Astrocyte (in vitro differentiated cells and primary cell): ENCODE results near the gene MESD. TPM values are rescaled to one million over a fixed set of nuclear protein-coding genes. Genes with fewer than 3 reads are reported as not detected.

Experiments
- DNase-seq: peaks from one replicate; pipeline ENCODE4 v3.0.0-alpha.2; 2010; ENCODE audit warnings: low read depth
- FAIRE-seq: peaks from 2 replicates; lab custom pipeline; 2011; peaks lifted over from hg19 to GRCh38; lab: Jason Lieb, UNC
- H2AFZ ChIP-seq: 2 replicates; pipeline ENCODE4 v1.6.0; 2012; ENCODE audit warnings: low read depth, low read length, inconsistent platforms
- H3K27ac ChIP-seq: 2 replicates; pipeline ENCODE4 v1.5.1; 2011; ENCODE audit warnings: low read depth, low read length, inconsistent platforms
- H3K27me3 ChIP-seq: 2 replicates; pipeline ENCODE4 v1.6.0; 2011; ENCODE audit warnings: low read length, inconsistent platforms; ENCODE audit not compliant: insufficient read depth
- H3K36me3 ChIP-seq: 2 replicates; pipeline ENCODE4 v1.5.1; 2011; ENCODE audit warnings: low read length, inconsistent platforms; ENCODE audit not compliant: insufficient read depth
- H3K4me1 ChIP-seq: 2 replicates; pipeline ENCODE4 v1.5.1; 2011; ENCODE audit warnings: low read length, inconsistent platforms; ENCODE audit not compliant: insufficient read depth
- H3K4me2 ChIP-seq: 2 replicates; pipeline ENCODE4 v1.6.0; 2012; ENCODE audit warnings: low read length, inconsistent platforms
- H3K4me3 ChIP-seq: 2 replicates; pipeline ENCODE4 v1.5.1; 2011; ENCODE audit warnings: low read depth, mild to moderate bottlenecking, low read length, inconsistent platforms; ENCODE audit not compliant: insufficient read depth
- H3K79me2 ChIP-seq: 2 replicates; pipeline ENCODE4 v1.6.0; 2012; ENCODE audit warnings: mild to moderate bottlenecking, low read length, inconsistent platforms; ENCODE audit not compliant: insufficient read depth
- H3K9ac ChIP-seq: 2 replicates; pipeline ENCODE4 v1.6.0; 2012; ENCODE audit warnings: mild to moderate bottlenecking, low read length, inconsistent platforms
- H3K9me3 ChIP-seq: 2 replicates; pipeline ENCODE4 v1.5.1; 2012; ENCODE audit warnings: low read depth, mild to moderate bottlenecking, low read length, inconsistent platforms; ENCODE audit not compliant: insufficient read depth
- H4K20me1 ChIP-seq: 2 replicates; pipeline ENCODE4 v1.6.0; 2012; ENCODE audit warnings: low read length, inconsistent platforms; ENCODE audit not compliant: insufficient read depth
- H3K27ac Mint-ChIP-seq: one replicate; pipeline ENCODE4 v1.8.0; 2021; ENCODE audit warnings: mild to moderate bottlenecking, mixed read lengths; ENCODE audit not compliant: unreplicated experiment
- H3K27me3 Mint-ChIP-seq: one replicate; pipeline ENCODE4 v1.8.0; 2021; ENCODE audit warnings: low read depth, mixed read lengths; ENCODE audit not compliant: unreplicated experiment
- H3K36me3 Mint-ChIP-seq: one replicate; pipeline ENCODE4 v1.8.0; 2021; ENCODE audit warnings: low read depth, mixed read lengths; ENCODE audit not compliant: unreplicated experiment
- H3K4me1 Mint-ChIP-seq: one replicate; pipeline ENCODE4 v1.8.0; 2021; ENCODE audit warnings: low read depth, mixed read lengths; ENCODE audit not compliant: unreplicated experiment
- H3K4me3 Mint-ChIP-seq: one replicate; pipeline ENCODE4 v1.8.0; 2021; ENCODE audit warnings: mild to moderate bottlenecking, moderate library complexity, mixed read lengths; ENCODE audit not compliant: unreplicated experiment
- H3K9me3 Mint-ChIP-seq: one replicate; pipeline ENCODE4 v1.8.0; 2021; ENCODE audit warnings: mild to moderate bottlenecking, mixed read lengths; ENCODE audit not compliant: unreplicated experiment
- CTCF ChIP-seq: IDR thresholded peaks from 2 replicates; pipeline ENCODE4 v1.5.1; 2011; ENCODE audit warnings: low read depth, mild to moderate bottlenecking, inconsistent platforms, low read length, moderate library complexity; ENCODE audit not compliant: insufficient read depth
- EZH2 ChIP-seq: IDR thresholded peaks from 2 replicates; pipeline ENCODE4 v1.6.1; 2012; ENCODE audit warnings: mild to moderate bottlenecking, low read length, inconsistent platforms; ENCODE audit not compliant: insufficient read depth
- total RNA-seq: library from RNA; stranded (reverse); gene quantifications from 2 replicates; pipeline ENCODE4 v1.2.1, GENCODE V29; 2021

MESD gene
- total RNA-seq, 1 donor from 2014 or later: 33.1 TPM

GRCh38 chr15:80997692-80998091 is 8.1 kb upstream of the MESD start:
- no peak overlapping the region for H3K4me3 ChIP-seq
- no peaks in the 10 kb centered on the region for H3K36me3 ChIP-seq
- no peaks in the 10 kb centered on the region for H3K27me3 ChIP-seq
- H3K4me2 ChIP-seq: no peak overlapping the region
- H3K79me2 ChIP-seq: peaks cover 22% of the 10 kb centered on the region
- DNase-seq (no peak), FAIRE-seq (no peak)
- no peak overlapping the region for H3K27ac ChIP-seq
- peaks cover 5% of the 10 kb centered on the region for H3K4me1 ChIP-seq
- H3K9ac ChIP-seq: no peak overlapping the region
- Mint-ChIP-seq H3K27me3 (peaks cover 2% of the 10 kb centered on the region), H3K9me3 (peaks cover 2% of the 10 kb centered on the region), H3K4me3 (no peak overlapping the region), H3K4me1 (no peaks in the 10 kb centered on the region), H3K27ac (no peak overlapping the region), H3K36me3 (no peaks in the 10 kb centered on the region)
- TF ChIP-seq EZH2 (no peak), CTCF (no peak)
- H2AFZ ChIP-seq: no peak overlapping the region
- H3K9me3 ChIP-seq: no peaks in the 10 kb centered on the region
- peaks cover 8% of the 10 kb centered on the region for H4K20me1 ChIP-seq

GRCh38 chr15:80996247-80996646 is 6.6 kb upstream of the MESD start:
- TF ChIP-seq EZH2 (no peak), CTCF (peak; percentile 26)
- H3K27ac ChIP-seq: no peak overlapping the region
- no peak overlapping the region for H3K9ac ChIP-seq
- no peaks in the 10 kb centered on the region for H3K36me3 Mint-ChIP-seq
- no peak overlapping the region for H3K4me3 Mint-ChIP-seq
- no peak overlapping the region for H3K27ac Mint-ChIP-seq
- peaks cover 2% of the 10 kb centered on the region for H3K9me3 Mint-ChIP-seq
- H3K4me1 Mint-ChIP-seq: no peaks in the 10 kb centered on the region
- peaks cover 9% of the 10 kb centered on the region for H3K79me2 ChIP-seq
- H3K27me3 Mint-ChIP-seq: peaks cover 2% of the 10 kb centered on the region
- no peaks in the 10 kb centered on the region for H4K20me1 ChIP-seq
- H3K4me3 ChIP-seq: no peak overlapping the region
- H3K4me2 ChIP-seq: no peak overlapping the region
- H2AFZ ChIP-seq: no peak overlapping the region
- FAIRE-seq (no peak), DNase-seq (no peak)
- no peaks in the 10 kb centered on the region for H3K27me3 ChIP-seq
- no peaks in the 10 kb centered on the region for H3K9me3 ChIP-seq
- H3K4me1 ChIP-seq: no peaks in the 10 kb centered on the region
- no peaks in the 10 kb centered on the region for H3K36me3 ChIP-seq

- FAIRE-seq (no peak), DNase-seq (no peak)
- TF ChIP-seq EZH2 (no peak), CTCF (no peak)
- H3K27ac Mint-ChIP-seq: no peak overlapping the region
- peaks cover 2% of the 10 kb centered on the region for H3K9me3 Mint-ChIP-seq
- Histone ChIP-seq H2AFZ (no peak overlapping the region), H3K27ac (no peak overlapping the region), H3K79me2 (peaks cover 22% of the 10 kb centered on the region), H3K27me3 (no peaks in the 10 kb centered on the region), H3K9me3 (no peaks in the 10 kb centered on the region), H4K20me1 (peaks cover 15% of the 10 kb centered on the region), H3K4me2 (no peak overlapping the region), H3K36me3 (no peaks in the 10 kb centered on the region), H3K4me3 (no peak overlapping the region), H3K9ac (no peak overlapping the region), H3K4me1 (peaks cover 17% of the 10 kb centered on the region)
- no peak overlapping the region for H3K4me3 Mint-ChIP-seq
- peaks cover 2% of the 10 kb centered on the region for H3K27me3 Mint-ChIP-seq
- peaks cover 12% of the 10 kb centered on the region for H3K4me1 Mint-ChIP-seq
- no peaks in the 10 kb centered on the region for H3K36me3 Mint-ChIP-seq
These were observed 2.8 kb upstream of the MESD start for GRCh38 chr15:80992441-80992840.
